ENCODE measurements around the gene CDCA3. TPM values are rescaled to one million over a fixed set of nuclear protein-coding genes. Genes with fewer than 3 reads are reported as not detected.

Gene CDCA3
- total RNA-seq, 6 donors from 2014 or later, result 0.39 to 10.3 (median 2.8) TPM; not detected in 1

DNA sequence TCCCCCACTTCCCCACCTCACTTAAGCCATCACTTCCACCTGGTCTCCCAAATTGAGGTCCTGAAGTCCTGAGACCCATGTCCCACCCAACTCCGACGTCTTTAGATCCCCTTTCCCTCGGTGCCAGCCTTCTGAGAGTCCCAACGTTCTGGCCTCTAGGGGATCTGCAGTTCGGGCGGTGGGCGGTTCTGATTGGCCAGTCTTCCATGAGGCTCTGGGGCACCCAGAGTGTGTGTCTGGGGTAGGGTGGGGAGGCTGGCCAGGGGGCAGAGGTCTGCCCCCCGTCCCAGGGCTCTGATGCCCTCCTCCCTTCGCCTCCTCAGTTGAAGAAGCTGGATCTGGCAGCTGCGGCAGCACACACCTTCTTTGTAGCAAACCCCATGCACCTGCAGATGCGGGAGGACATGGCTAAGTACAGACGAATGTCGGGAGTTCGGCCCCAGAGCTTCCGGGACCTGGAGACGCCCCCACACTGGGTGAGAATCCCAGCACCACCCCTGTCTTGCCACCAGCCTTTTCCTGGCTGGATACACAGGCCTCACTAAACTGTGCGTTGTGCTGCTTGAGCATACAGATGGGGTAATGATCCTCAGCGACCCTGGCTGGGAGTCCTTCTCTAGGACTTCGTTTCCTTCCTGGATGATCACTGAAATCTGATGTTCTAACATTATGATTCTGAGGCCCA, 21.4 kb downstream of the CDCA3 start:
- peak overlapping the region; percentile 33 to 81 (median 72) for H3K4me3 ChIP-seq
- DNase-seq (no peak), ATAC-seq (ENCODE audit: low FRiP score in 2 of 2) (no peak)
- peak overlapping the region; percentile 42 to 83 (median 64) for H3K27ac ChIP-seq
- peaks cover 0 to 10% (median 0%) of the 10 kb centered on the region in 4 donors for H3K36me3 ChIP-seq
- peaks cover 15 to 34% (median 28%) of the 10 kb centered on the region in 4 donors for H3K4me1 ChIP-seq
- H3K27me3 ChIP-seq, result peaks cover 0 to 23% (median 7%) of the 10 kb centered on the region in 4 donors
- WGBS, 2 donors, result 57 to 78% methylated on average over 17 to 19 of the region's 19 CpGs
- no peaks in the 10 kb centered on the region for H3K9me3 ChIP-seq
- TF ChIP-seq POLR2AphosphoS5 (IDR thresholded peaks at IDR 0.05) (no peak), EP300 (IDR thresholded peaks at IDR 0.05) (no peak), POLR2A (IDR thresholded peaks at IDR 0.05) (no peak)
- TF ChIP-seq, protein P1, sequence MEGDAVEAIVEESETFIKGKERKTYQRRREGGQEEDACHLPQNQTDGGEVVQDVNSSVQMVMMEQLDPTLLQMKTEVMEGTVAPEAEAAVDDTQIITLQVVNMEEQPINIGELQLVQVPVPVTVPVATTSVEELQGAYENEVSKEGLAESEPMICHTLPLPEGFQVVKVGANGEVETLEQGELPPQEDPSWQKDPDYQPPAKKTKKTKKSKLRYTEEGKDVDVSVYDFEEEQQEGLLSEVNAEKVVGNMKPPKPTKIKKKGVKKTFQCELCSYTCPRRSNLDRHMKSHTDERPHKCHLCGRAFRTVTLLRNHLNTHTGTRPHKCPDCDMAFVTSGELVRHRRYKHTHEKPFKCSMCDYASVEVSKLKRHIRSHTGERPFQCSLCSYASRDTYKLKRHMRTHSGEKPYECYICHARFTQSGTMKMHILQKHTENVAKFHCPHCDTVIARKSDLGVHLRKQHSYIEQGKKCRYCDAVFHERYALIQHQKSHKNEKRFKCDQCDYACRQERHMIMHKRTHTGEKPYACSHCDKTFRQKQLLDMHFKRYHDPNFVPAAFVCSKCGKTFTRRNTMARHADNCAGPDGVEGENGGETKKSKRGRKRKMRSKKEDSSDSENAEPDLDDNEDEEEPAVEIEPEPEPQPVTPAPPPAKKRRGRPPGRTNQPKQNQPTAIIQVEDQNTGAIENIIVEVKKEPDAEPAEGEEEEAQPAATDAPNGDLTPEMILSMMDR (IDR thresholded peaks at IDR 0.05), result no peak

GRCh38 chr12:6828781-6829535, 22.1 kb downstream of the CDCA3 start:
- Histone ChIP-seq H3K9me3 (no peaks in the 10 kb centered on the region), H3K27ac (peak overlapping the region; percentile 42 to 83 (median 64)), H3K27me3 (peaks cover 0 to 23% (median 8%) of the 10 kb centered on the region in 4 donors), H3K4me3 (peak overlapping the region; percentile 33 to 81 (median 72)), H3K36me3 (peaks cover 0 to 8% (median 0%) of the 10 kb centered on the region in 4 donors), H3K4me1 (peaks cover 15 to 34% (median 28%) of the 10 kb centered on the region in 4 donors)
- ATAC-seq (ENCODE audit: low FRiP score in 2 of 2) (peak in 1 of 2 donors; percentile 41), DNase-seq (peak; percentile 37 to 82)
- TF ChIP-seq EP300 (IDR thresholded peaks at IDR 0.05) (no peak), POLR2A (IDR thresholded peaks at IDR 0.05) (peak in 1 of 4 donors; percentile 19), POLR2AphosphoS5 (IDR thresholded peaks at IDR 0.05) (peak in 1 of 2 donors; percentile 28)
- TF ChIP-seq, protein P1 (IDR thresholded peaks at IDR 0.05), result no peak
- 2 to 3% methylated on average over 41 to 48 of the region's 71 CpGs for WGBS, 2 donors

- Histone ChIP-seq H3K4me3 (peak within 1 kb of the TSS; percentile 33 to 81 (median 72)), H3K4me1 (peaks cover 15 to 34% (median 28%) of the 10 kb centered on the region in 4 donors), H3K36me3 (peaks cover 0 to under 1% (median 0%) of the 10 kb centered on the region in 4 donors), H3K9me3 (no peaks in the 10 kb centered on the region), H3K27ac (peak within 1 kb of the TSS; percentile 42 to 83 (median 64)), H3K27me3 (peaks cover 0 to 23% (median 8%) of the 10 kb centered on the region in 4 donors)
- WGBS, 2 donors, result 2% methylated on average over 15 to 47 of the region's 60 CpGs
- peak in 1 of 2 donors; percentile 91 for DNase-seq
- peak in 1 of 2 donors; percentile 54 for ATAC-seq (ENCODE audit: low FRiP score in 2 of 2)
- TF ChIP-seq, protein P1 (IDR thresholded peaks at IDR 0.05), result no peak
- no peak for TF ChIP-seq EP300 (IDR thresholded peaks at IDR 0.05)
- TF ChIP-seq POLR2A (IDR thresholded peaks at IDR 0.05), result no peak
- no peak for TF ChIP-seq POLR2AphosphoS5 (IDR thresholded peaks at IDR 0.05)
Measured at GRCh38 chr12:6827982-6828780, 22.9 kb downstream of the CDCA3 start, which contains the start of gene P3H3. Gene P3H3, plus strand, starts transcription at chr12:6828407. Its CDS starts 34 bp downstream, at chr12:6828441.

DNA sequence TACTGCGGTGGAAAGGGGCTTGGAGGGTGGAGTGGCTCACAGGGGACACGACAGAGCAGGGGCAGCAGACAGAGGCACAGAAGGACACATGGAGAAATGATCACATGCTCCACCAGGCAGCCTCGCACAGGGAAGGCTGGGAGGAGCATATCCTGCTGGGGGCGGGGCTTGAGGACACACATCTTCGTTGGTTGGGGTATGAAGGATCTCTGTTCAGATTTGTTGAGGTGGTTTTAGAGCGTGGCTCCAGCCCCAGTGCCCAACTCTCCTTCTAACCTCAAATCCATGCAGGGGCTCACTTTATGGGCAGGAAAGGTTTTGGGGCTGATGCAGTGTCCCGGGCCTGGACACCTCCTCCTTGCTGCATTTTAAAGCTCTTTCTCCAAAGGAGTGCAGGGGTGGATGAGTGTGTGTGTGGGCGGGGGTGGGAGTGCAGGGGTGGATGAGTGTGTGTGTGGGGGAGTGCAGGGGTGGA, 23.6 kb downstream of the CDCA3 start:
- no peaks in the 10 kb centered on the region for H3K9me3 ChIP-seq
- DNase-seq (peak in 1 of 2 donors; percentile 68), ATAC-seq (ENCODE audit: low FRiP score in 2 of 2) (peak in 1 of 2 donors; percentile 58)
- H3K36me3 ChIP-seq, result no peaks in the 10 kb centered on the region
- peaks cover 0 to 23% (median 8%) of the 10 kb centered on the region in 4 donors for H3K27me3 ChIP-seq
- TF ChIP-seq, protein P1 (IDR thresholded peaks at IDR 0.05), result no peak
- no peak for TF ChIP-seq POLR2A (IDR thresholded peaks at IDR 0.05)
- no peak for TF ChIP-seq POLR2AphosphoS5 (IDR thresholded peaks at IDR 0.05)
- no peak for TF ChIP-seq EP300 (IDR thresholded peaks at IDR 0.05)
- H3K4me1 ChIP-seq, result peaks cover 15 to 35% (median 28%) of the 10 kb centered on the region in 4 donors
- no peak overlapping the region for H3K4me3 ChIP-seq
- 6 to 15% methylated on average over 7 to 8 of the region's 8 CpGs for WGBS, 2 donors
- H3K27ac ChIP-seq, result peak overlapping the region in 1 of 4 donors; percentile 30

All from upper lobe of left lung (tissue), 6 donors.